Measurements from ENCODE around the gene KLHL34.
A peak's percentile ranks its signal among the peaks of the same experiment; 100 is the strongest.

The KLHL34 gene, protein sequence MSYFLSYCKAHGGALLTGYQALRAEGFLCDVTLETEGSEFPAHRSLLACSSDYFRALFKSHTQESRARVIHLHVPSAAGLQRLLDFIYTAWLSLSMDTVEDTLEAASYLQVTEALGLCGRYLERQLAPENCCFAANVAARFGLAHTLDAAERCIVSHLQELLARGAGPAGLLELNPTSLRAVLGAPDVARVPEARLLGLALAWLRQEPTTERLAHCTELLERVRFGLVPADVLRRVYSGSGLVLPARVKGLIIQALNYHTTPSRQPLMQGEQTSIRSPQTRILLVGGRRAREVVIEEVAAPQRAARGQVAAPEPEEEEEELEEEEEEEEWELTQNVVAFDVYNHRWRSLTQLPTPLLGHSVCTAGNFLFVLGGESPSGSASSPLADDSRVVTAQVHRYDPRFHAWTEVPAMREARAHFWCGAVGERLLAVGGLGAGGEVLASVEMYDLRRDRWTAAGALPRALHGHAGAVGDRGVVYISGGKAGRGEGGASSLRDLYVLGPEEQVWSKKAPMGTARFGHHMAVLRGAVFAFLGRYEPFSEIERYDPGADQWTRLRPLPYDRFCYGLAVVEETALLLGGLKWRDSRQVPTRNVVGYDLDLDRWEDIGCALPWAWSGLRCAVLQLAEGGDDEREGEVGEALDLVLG

DNA sequence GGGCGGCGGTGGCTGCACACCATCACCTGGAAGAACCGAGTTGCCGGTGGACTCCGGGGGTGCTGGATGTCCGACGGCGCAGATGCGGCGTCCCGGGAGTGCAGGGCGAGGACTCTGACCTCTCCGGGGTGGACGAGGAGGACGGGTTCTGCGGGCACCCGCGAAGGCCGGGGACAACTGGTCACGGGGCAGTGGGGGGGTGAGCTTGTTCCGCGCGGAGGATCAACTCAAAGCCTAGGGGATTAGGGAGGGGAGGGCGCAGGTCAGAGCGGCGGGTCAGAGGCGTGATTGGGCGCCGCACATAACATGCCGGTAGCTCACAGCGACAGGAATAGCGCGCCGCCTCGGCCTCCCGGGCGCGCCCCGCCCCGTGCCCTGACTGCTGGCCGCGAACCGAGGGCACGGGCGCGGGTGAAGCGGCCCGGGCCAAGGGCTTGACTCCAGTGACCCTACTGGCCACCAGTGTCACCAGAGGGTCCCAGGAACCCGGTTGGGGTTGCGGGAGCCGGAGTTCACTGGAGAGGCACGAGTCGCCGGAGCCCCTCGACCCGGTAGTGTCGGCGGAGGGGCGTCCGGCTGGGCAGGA, at the start of gene KLHL34:
TSS of gene KLHL34 (minus strand) at position 179 of the 586 bp plus-strand sequence. CDS start 542 bp downstream, outside the sequence.
- Histone ChIP-seq H3K4me1 (ENCODE audit: control insufficient read depth, insufficient read depth, low read length) (no peaks in the 10 kb centered on the region), H3K4me3 (ENCODE audit: low read depth, low read length) (peak within 1 kb of the TSS; percentile 33), H3K9ac (ENCODE audit: low read depth, low read length) (peak within 1 kb of the TSS; percentile 65), H3K9me3 (ENCODE audit: control insufficient read depth, insufficient read depth, low read length) (no peaks in the 10 kb centered on the region), H3K36me3 (ENCODE audit: control insufficient read depth, insufficient read depth, low read length) (no peaks in the 10 kb centered on the region), H3K27me3 (ENCODE audit: control insufficient read depth, insufficient read depth, low read length) (no peaks in the 10 kb centered on the region)

- Histone ChIP-seq H3K27me3 (ENCODE audit: control insufficient read depth, insufficient read depth, low read length) (no peaks in the 10 kb centered on the region), H3K36me3 (ENCODE audit: control insufficient read depth, insufficient read depth, low read length) (no peaks in the 10 kb centered on the region), H3K9ac (ENCODE audit: low read depth, low read length) (no peak overlapping the region), H3K9me3 (ENCODE audit: control insufficient read depth, insufficient read depth, low read length) (no peaks in the 10 kb centered on the region), H3K4me1 (ENCODE audit: control insufficient read depth, insufficient read depth, low read length) (peaks cover 8% of the 10 kb centered on the region), H3K4me3 (ENCODE audit: low read depth, low read length) (no peak overlapping the region)
Observed at GRCh38 chrX:21705225-21705624, 47.1 kb upstream of the KLHL34 start.

DNA sequence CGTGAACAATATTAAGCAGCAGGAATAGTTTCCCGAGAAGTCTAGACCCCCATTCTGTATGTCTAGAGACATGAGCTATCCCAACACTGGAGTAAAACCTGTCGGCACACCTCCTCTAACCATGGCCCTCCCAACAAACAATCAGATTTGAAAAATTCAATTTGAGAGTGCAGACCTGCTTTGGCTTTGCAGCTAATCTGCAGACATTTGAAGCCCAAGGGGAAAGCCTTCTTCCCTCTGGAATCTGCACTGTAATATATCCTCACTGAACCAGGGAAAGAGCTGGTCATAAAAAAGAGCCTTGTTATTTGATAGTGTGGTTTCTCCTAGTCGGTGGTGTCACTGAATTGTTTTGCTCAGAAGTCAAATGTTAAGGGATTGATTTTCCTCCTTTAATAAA, 44.6 kb upstream of the KLHL34 start:
- Histone ChIP-seq H3K4me1 (ENCODE audit: control insufficient read depth, insufficient read depth, low read length) (peaks cover 8% of the 10 kb centered on the region), H3K27me3 (ENCODE audit: control insufficient read depth, insufficient read depth, low read length) (no peaks in the 10 kb centered on the region), H3K36me3 (ENCODE audit: control insufficient read depth, insufficient read depth, low read length) (no peaks in the 10 kb centered on the region), H3K9me3 (ENCODE audit: control insufficient read depth, insufficient read depth, low read length) (no peaks in the 10 kb centered on the region), H3K4me3 (ENCODE audit: low read depth, low read length) (no peak overlapping the region), H3K9ac (ENCODE audit: low read depth, low read length) (no peak overlapping the region)

GRCh38 chrX:21700967-21701366, 42.8 kb upstream of the KLHL34 start:
- H3K9ac ChIP-seq (ENCODE audit: low read depth, low read length) = no peak overlapping the region
- no peak overlapping the region for H3K4me3 ChIP-seq (ENCODE audit: low read depth, low read length)
- no peaks in the 10 kb centered on the region for H3K9me3 ChIP-seq (ENCODE audit: control insufficient read depth, insufficient read depth, low read length)
- H3K27me3 ChIP-seq (ENCODE audit: control insufficient read depth, insufficient read depth, low read length) = no peaks in the 10 kb centered on the region
- H3K4me1 ChIP-seq (ENCODE audit: control insufficient read depth, insufficient read depth, low read length) = peaks cover 8% of the 10 kb centered on the region
- no peaks in the 10 kb centered on the region for H3K36me3 ChIP-seq (ENCODE audit: control insufficient read depth, insufficient read depth, low read length)

GRCh38 chrX:21700275-21700674, 42.1 kb upstream of the KLHL34 start:
- H3K27me3 ChIP-seq (ENCODE audit: control insufficient read depth, insufficient read depth, low read length) = no peaks in the 10 kb centered on the region
- peaks cover 8% of the 10 kb centered on the region for H3K4me1 ChIP-seq (ENCODE audit: control insufficient read depth, insufficient read depth, low read length)
- no peak overlapping the region for H3K9ac ChIP-seq (ENCODE audit: low read depth, low read length)
- H3K9me3 ChIP-seq (ENCODE audit: control insufficient read depth, insufficient read depth, low read length) = no peaks in the 10 kb centered on the region
- H3K36me3 ChIP-seq (ENCODE audit: control insufficient read depth, insufficient read depth, low read length) = no peaks in the 10 kb centered on the region
- H3K4me3 ChIP-seq (ENCODE audit: low read depth, low read length) = no peak overlapping the region

DNA sequence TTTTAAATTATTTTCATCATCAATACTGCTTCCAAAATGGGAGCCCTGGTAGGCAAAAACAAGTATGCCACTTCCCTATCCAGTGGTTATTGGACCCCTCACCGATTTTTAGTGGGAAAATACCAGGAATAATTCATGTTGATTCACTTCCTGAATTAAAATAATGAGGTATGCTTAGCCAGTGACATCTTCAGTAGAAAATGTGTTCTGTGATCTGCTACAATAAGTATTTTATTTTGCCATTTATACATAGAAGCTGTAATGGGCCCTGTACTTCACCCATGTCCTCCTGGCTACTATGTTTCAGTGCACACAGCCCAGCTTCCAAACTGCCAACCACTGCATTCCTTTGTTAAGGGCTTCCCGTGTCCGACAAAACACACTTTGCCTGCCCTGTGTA, 41.0 kb upstream of the KLHL34 start:
- H3K4me1 ChIP-seq (ENCODE audit: control insufficient read depth, insufficient read depth, low read length) = peaks cover 7% of the 10 kb centered on the region
- no peaks in the 10 kb centered on the region for H3K27me3 ChIP-seq (ENCODE audit: control insufficient read depth, insufficient read depth, low read length)
- H3K9ac ChIP-seq (ENCODE audit: low read depth, low read length) = no peak overlapping the region
- H3K36me3 ChIP-seq (ENCODE audit: control insufficient read depth, insufficient read depth, low read length) = no peaks in the 10 kb centered on the region
- H3K9me3 ChIP-seq (ENCODE audit: control insufficient read depth, insufficient read depth, low read length) = no peaks in the 10 kb centered on the region
- no peak overlapping the region for H3K4me3 ChIP-seq (ENCODE audit: low read depth, low read length)

DNA sequence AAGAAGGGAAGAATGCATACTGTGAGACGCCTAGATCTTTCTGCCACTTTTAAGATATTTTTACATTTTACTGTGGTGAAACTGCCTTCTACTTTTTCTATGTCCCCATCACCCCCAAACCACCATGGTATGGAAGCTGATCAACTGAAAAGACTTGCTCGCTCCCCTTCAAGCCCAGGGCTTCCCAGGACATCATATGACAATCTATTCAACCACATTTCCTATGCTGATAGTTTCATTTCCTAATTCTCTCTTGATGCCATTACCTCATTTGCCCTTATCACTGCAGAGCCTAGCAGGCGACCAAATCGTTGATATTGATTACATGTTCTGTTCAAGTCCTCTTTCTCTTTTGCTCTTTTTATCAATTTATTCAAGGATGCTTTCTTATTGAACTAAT, 40.1 kb upstream of the KLHL34 start:
- Histone ChIP-seq H3K4me3 (ENCODE audit: low read depth, low read length) (no peak overlapping the region), H3K9me3 (ENCODE audit: control insufficient read depth, insufficient read depth, low read length) (no peaks in the 10 kb centered on the region), H3K4me1 (ENCODE audit: control insufficient read depth, insufficient read depth, low read length) (no peaks in the 10 kb centered on the region), H3K9ac (ENCODE audit: low read depth, low read length) (no peak overlapping the region), H3K27me3 (ENCODE audit: control insufficient read depth, insufficient read depth, low read length) (no peaks in the 10 kb centered on the region), H3K36me3 (ENCODE audit: control insufficient read depth, insufficient read depth, low read length) (no peaks in the 10 kb centered on the region)

- Histone ChIP-seq H3K9ac (ENCODE audit: low read depth, low read length) (no peak overlapping the region), H3K4me3 (ENCODE audit: low read depth, low read length) (no peak overlapping the region), H3K9me3 (ENCODE audit: control insufficient read depth, insufficient read depth, low read length) (no peaks in the 10 kb centered on the region), H3K36me3 (ENCODE audit: control insufficient read depth, insufficient read depth, low read length) (no peaks in the 10 kb centered on the region), H3K27me3 (ENCODE audit: control insufficient read depth, insufficient read depth, low read length) (no peaks in the 10 kb centered on the region), H3K4me1 (ENCODE audit: control insufficient read depth, insufficient read depth, low read length) (no peaks in the 10 kb centered on the region)
Observed at GRCh38 chrX:21691512-21692018, 33.4 kb upstream of the KLHL34 start.

GRCh38 chrX:21683941-21684340, 25.8 kb upstream of the KLHL34 start:
- Histone ChIP-seq H3K36me3 (ENCODE audit: control insufficient read depth, insufficient read depth, low read length) (no peaks in the 10 kb centered on the region), H3K4me3 (ENCODE audit: low read depth, low read length) (no peak overlapping the region), H3K4me1 (ENCODE audit: control insufficient read depth, insufficient read depth, low read length) (no peaks in the 10 kb centered on the region), H3K27me3 (ENCODE audit: control insufficient read depth, insufficient read depth, low read length) (no peaks in the 10 kb centered on the region), H3K9me3 (ENCODE audit: control insufficient read depth, insufficient read depth, low read length) (no peaks in the 10 kb centered on the region), H3K9ac (ENCODE audit: low read depth, low read length) (no peak overlapping the region)

GRCh38 chrX:21678048-21678612, 20.0 kb upstream of the KLHL34 start:
- no peaks in the 10 kb centered on the region for H3K9me3 ChIP-seq (ENCODE audit: control insufficient read depth, insufficient read depth, low read length)
- peaks cover 8% of the 10 kb centered on the region for H3K4me1 ChIP-seq (ENCODE audit: control insufficient read depth, insufficient read depth, low read length)
- no peak overlapping the region for H3K9ac ChIP-seq (ENCODE audit: low read depth, low read length)
- H3K27me3 ChIP-seq (ENCODE audit: control insufficient read depth, insufficient read depth, low read length) = no peaks in the 10 kb centered on the region
- H3K4me3 ChIP-seq (ENCODE audit: low read depth, low read length) = no peak overlapping the region
- no peaks in the 10 kb centered on the region for H3K36me3 ChIP-seq (ENCODE audit: control insufficient read depth, insufficient read depth, low read length)

DNA sequence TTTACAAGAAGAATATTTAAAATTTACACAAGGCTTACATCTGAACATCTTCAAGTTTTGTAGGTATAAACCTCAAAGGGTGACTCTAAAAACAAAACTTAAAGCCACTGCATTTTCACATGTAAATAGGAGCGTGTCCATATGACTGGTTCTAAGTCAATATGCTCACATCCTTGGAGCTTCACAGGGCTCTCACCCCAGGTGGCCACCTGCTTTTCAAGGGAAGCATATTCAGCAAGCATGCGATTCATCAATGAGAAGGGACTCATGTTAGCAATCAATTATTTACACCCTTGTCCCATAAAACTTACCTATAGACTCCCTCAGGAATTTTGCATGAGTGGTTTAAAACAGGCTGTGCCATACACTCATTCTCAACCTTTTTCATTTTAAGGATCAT, 17.8 kb upstream of the KLHL34 start:
- Histone ChIP-seq H3K4me3 (ENCODE audit: low read depth, low read length) (no peak overlapping the region), H3K4me1 (ENCODE audit: control insufficient read depth, insufficient read depth, low read length) (peaks cover 8% of the 10 kb centered on the region), H3K27me3 (ENCODE audit: control insufficient read depth, insufficient read depth, low read length) (no peaks in the 10 kb centered on the region), H3K36me3 (ENCODE audit: control insufficient read depth, insufficient read depth, low read length) (no peaks in the 10 kb centered on the region), H3K9me3 (ENCODE audit: control insufficient read depth, insufficient read depth, low read length) (no peaks in the 10 kb centered on the region), H3K9ac (ENCODE audit: low read depth, low read length) (no peak overlapping the region)
